Neuronal stem cell (in vitro differentiated cells): ENCODE measurements around the gene PAK3.

Source experiments
- DNase-seq: peaks from one replicate; pipeline ENCODE4 v3.0.0-alpha.2; 2013; ENCODE audit warnings: low spot score
- H2AFZ ChIP-seq: one replicate; pipeline ENCODE4 v1.6.1; 2013; ENCODE audit warnings: mild to moderate bottlenecking, low read length, inconsistent platforms
- H2AK5ac ChIP-seq: 2 replicates; pipeline ENCODE4 v1.6.1; 2013; ENCODE audit warnings: low read depth, mild to moderate bottlenecking, inconsistent platforms, low read length, moderate library complexity, mixed read lengths
- H2BK120ac ChIP-seq: 2 replicates; pipeline ENCODE4 v1.6.1; 2013; ENCODE audit warnings: low read depth, mild to moderate bottlenecking, inconsistent platforms, low read length, moderate library complexity, mixed read lengths
- H2BK12ac ChIP-seq: one replicate; pipeline ENCODE4 v1.6.1; 2013; ENCODE audit warnings: low read length, inconsistent platforms
- H2BK15ac ChIP-seq: 2 replicates; pipeline ENCODE4 v1.6.1; 2013; ENCODE audit warnings: mild to moderate bottlenecking, low read length, inconsistent platforms, mixed read lengths
- H2BK5ac ChIP-seq: one replicate; pipeline ENCODE4 v1.6.1; 2013; ENCODE audit warnings: inconsistent platforms, mild to moderate bottlenecking, low read length, moderate library complexity
- H3K14ac ChIP-seq: one replicate; pipeline ENCODE4 v1.6.1; 2013; ENCODE audit warnings: low read length, inconsistent platforms
- H3K18ac ChIP-seq: 2 replicates; pipeline ENCODE4 v1.6.1; 2013; ENCODE audit warnings: low read length, inconsistent platforms
- H3K23ac ChIP-seq: 2 replicates; pipeline ENCODE4 v1.6.1; 2013; ENCODE audit warnings: low read depth, mild to moderate bottlenecking, mixed read lengths, low read length, inconsistent platforms; ENCODE audit not compliant: poor library complexity
- H3K27ac ChIP-seq: replicated peaks from 3 replicates; pipeline ENCODE4 v1.5.1; 2013; ENCODE audit warnings: low read length, inconsistent platforms
- H3K27me3 ChIP-seq, 3 experiments: 2 replicates each; pipeline ENCODE4 v1.6.1; 2013; ENCODE audit warnings: low read length in 3 of 3, mild to moderate bottlenecking in 2 of 3, inconsistent platforms in 1 of 3, low read depth in 1 of 3, mixed read lengths in 1 of 3, moderate library complexity in 1 of 3; ENCODE audit not compliant: control insufficient read depth in 3 of 3, insufficient read depth in 3 of 3
- H3K36me3 ChIP-seq, 2 donors: replicated peaks in 1 of 2; 2 replicates each; pipeline ENCODE4 v1.6.1; 2013; ENCODE audit warnings: low read length in 2 of 2; ENCODE audit not compliant: control insufficient read depth in 2 of 2, insufficient read depth in 2 of 2
- H3K4ac ChIP-seq: 2 replicates; pipeline ENCODE4 v1.6.1; 2013; ENCODE audit warnings: inconsistent platforms, mild to moderate bottlenecking, low read length, moderate library complexity
- H3K4me1 ChIP-seq, 2 donors: 1 replicate in 1 of 2; 2 replicates in 1 of 2; pipeline ENCODE4 v1.6.1; 2013; ENCODE audit warnings: low read length in 2 of 2, low read depth in 1 of 2; ENCODE audit not compliant: control insufficient read depth in 2 of 2, insufficient read depth in 1 of 2
- H3K4me2 ChIP-seq: one replicate; pipeline ENCODE4 v1.6.1; 2013; ENCODE audit warnings: mild to moderate bottlenecking, low read length, inconsistent platforms; ENCODE audit not compliant: insufficient read depth, poor library complexity, severe bottlenecking
- H3K4me3 ChIP-seq, 2 donors: 2 replicates each; pipeline ENCODE4 v1.5.1; 2013; ENCODE audit warnings: low read length in 2 of 2, mild to moderate bottlenecking in 2 of 2, inconsistent platforms in 1 of 2, moderate library complexity in 1 of 2
- H3K79me1 ChIP-seq: one replicate; pipeline ENCODE4 v1.6.1; 2013; ENCODE audit warnings: low read depth, mild to moderate bottlenecking, inconsistent platforms, low read length, moderate library complexity
- H3K9ac ChIP-seq: one replicate; pipeline ENCODE4 v1.6.1; 2013; ENCODE audit warnings: mild to moderate bottlenecking, low read depth, low read length, inconsistent platforms; ENCODE audit not compliant: poor library complexity
- H3K9me3 ChIP-seq, 2 donors: replicated peaks in 1 of 2; 2 replicates each; pipeline versions ENCODE3 to v1.6.1; 2013; ENCODE audit warnings: low read length in 2 of 2, mild to moderate bottlenecking in 2 of 2, inconsistent platforms in 1 of 2, low read depth in 1 of 2, mixed read lengths in 1 of 2, moderate library complexity in 1 of 2; ENCODE audit not compliant: control insufficient read depth in 2 of 2, insufficient read depth in 1 of 2
- H4K8ac ChIP-seq: one replicate; pipeline ENCODE4 v1.6.1; 2013; ENCODE audit warnings: low read depth, mild to moderate bottlenecking, inconsistent platforms, low read length, moderate library complexity
- H4K91ac ChIP-seq: one replicate; pipeline ENCODE4 v1.6.1; 2013; ENCODE audit warnings: low read length, low read depth, mild to moderate bottlenecking, inconsistent platforms; ENCODE audit not compliant: poor library complexity
- WGBS, 2 donors: extraction: QIAGEN DNeasy Blood & Tissue Kit; methylation state at CpG; one replicate each; pipeline ENCODE4 v1.1.7; 2013; ENCODE audit warnings: missing lambda C conversion rate in 2 of 2, mixed read lengths in 1 of 2; ENCODE audit not compliant: insufficient read length in 2 of 2, insufficient replicate concordance in 1 of 2; ENCODE audit errors: extremely low coverage in 2 of 2; 5-methylcytosine and 5-hydroxymethylcytosine counted together

PAK3 gene

DNA sequence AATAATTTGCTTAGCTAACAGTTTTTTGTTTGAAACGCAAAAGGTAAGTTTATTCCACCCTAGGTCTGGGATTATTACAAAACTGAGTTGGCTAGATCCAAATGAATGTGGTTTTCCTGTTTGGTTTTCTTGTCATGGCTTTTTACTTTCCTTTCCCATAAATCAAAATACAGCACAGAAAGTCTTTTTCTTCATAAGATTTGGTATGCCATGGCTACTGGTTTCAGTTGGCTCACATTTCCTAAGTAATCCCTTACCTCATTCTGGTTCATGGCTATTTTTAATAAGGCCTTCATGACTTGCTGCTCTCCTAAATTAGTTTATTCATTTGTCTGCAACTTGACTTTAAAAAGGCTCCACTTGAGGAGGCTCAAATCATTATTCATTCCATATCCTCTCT, 12.9 kb upstream of the PAK3 start:
- Histone ChIP-seq H3K36me3 (no peaks in the 10 kb centered on the region), H4K8ac (no peak overlapping the region), H3K4ac (no peak overlapping the region), H2BK15ac (no peak overlapping the region), H3K79me1 (no peaks in the 10 kb centered on the region), H2BK12ac (no peak overlapping the region), H2AFZ (no peak overlapping the region), H3K27ac (no peak overlapping the region), H3K4me2 (no peak overlapping the region), H3K9ac (no peak overlapping the region), H3K14ac (no peak overlapping the region), H3K4me3 (no peak overlapping the region), H3K9me3 (no peaks in the 10 kb centered on the region), H3K18ac (no peak overlapping the region), H4K91ac (no peak overlapping the region), H2AK5ac (no peak overlapping the region), H3K4me1 (peaks cover 0 to 4% of the 10 kb centered on the region in 2 donors), H3K23ac (no peak overlapping the region), H2BK5ac (no peak overlapping the region), H2BK120ac (no peak overlapping the region), H3K27me3 (peaks cover 0 to 3% (median 0%) of the 10 kb centered on the region in 3 experiments)
- WGBS, 2 donors, result no CpG with 5 or more reads among the region's 1 CpG
- no peak for DNase-seq

DNA sequence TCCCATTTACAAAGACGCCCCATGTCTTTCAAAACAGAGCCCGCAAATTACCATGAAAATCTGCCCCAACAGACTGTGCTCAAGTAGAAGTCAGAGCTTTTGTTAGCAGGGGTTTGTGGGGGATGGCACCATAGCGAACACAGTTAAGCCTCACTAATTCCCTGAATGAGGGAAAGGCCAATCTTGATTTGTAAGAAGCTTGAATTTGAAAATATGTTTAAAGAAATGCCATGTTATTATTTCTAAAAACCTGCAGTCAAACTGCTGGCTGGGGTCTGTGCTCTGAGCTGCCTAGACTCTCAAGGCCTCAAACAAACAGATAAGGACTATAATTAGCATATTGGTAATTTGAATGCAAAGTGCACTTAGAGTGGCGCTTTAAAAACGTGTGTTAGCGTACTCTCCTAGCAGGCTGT, 9.4 kb upstream of the PAK3 start:
- peak; percentile 11 for DNase-seq
- peaks cover 0 to 14% (median 0%) of the 10 kb centered on the region in 3 experiments for H3K27me3 ChIP-seq
- peak overlapping the region; percentile 11 for H3K4me2 ChIP-seq
- H3K4ac ChIP-seq, result no peak overlapping the region
- H3K14ac ChIP-seq, result no peak overlapping the region
- H3K23ac ChIP-seq, result no peak overlapping the region
- no peaks in the 10 kb centered on the region for H3K79me1 ChIP-seq
- H3K27ac ChIP-seq, result peak overlapping the region; percentile 43
- H2BK15ac ChIP-seq, result no peak overlapping the region
- H2BK120ac ChIP-seq, result no peak overlapping the region
- no peak overlapping the region for H2BK12ac ChIP-seq
- H2AFZ ChIP-seq, result no peak overlapping the region
- peaks cover 0 to 4% of the 10 kb centered on the region in 2 donors for H3K4me1 ChIP-seq
- H3K4me3 ChIP-seq, result no peak overlapping the region
- no peak overlapping the region for H2AK5ac ChIP-seq
- H3K9me3 ChIP-seq, result no peaks in the 10 kb centered on the region
- H3K36me3 ChIP-seq, result no peaks in the 10 kb centered on the region
- no peak overlapping the region for H2BK5ac ChIP-seq
- H4K91ac ChIP-seq, result no peak overlapping the region
- no peak overlapping the region for H4K8ac ChIP-seq
- no CpG with 5 or more reads among the region's 6 CpGs for WGBS, 2 donors
- no peak overlapping the region for H3K9ac ChIP-seq
- no peak overlapping the region for H3K18ac ChIP-seq

DNA sequence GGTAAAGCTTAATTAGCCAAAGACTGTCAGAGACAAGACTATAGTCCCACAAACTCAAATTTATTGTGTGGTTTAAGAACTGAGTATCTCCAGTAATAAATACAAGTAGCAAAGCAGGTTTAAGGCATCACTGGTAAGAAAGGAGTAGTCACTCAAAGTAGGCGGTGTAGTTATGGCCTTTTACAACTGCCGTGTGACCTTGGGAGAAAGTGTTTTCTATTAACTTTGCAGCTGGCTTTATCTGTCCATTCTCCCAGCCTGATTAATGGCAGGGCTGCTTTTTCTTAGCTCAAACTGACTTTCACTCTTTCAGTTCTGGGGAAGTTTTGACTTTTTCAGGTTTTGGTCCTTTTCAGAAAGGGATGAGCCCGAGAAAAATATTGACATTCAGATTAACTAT, 7.4 kb upstream of the PAK3 start:
- Histone ChIP-seq H3K36me3 (no peaks in the 10 kb centered on the region), H2AK5ac (no peak overlapping the region), H3K4me3 (no peak overlapping the region), H3K27ac (no peak overlapping the region), H3K4ac (no peak overlapping the region), H2AFZ (no peak overlapping the region), H2BK120ac (no peak overlapping the region), H3K79me1 (no peaks in the 10 kb centered on the region), H2BK12ac (no peak overlapping the region), H2BK5ac (no peak overlapping the region), H3K4me1 (peaks cover 0 to 4% of the 10 kb centered on the region in 2 donors), H2BK15ac (no peak overlapping the region), H4K91ac (no peak overlapping the region), H3K9me3 (peaks cover 0 to 1% of the 10 kb centered on the region in 2 donors), H3K18ac (no peak overlapping the region), H3K23ac (no peak overlapping the region), H3K14ac (no peak overlapping the region), H3K4me2 (no peak overlapping the region), H4K8ac (no peak overlapping the region), H3K27me3 (peaks cover 0 to 15% (median 0%) of the 10 kb centered on the region in 3 experiments), H3K9ac (no peak overlapping the region)
- no CpG with 5 or more reads among the region's 3 CpGs for WGBS, 2 donors
- DNase-seq, result no peak

DNA sequence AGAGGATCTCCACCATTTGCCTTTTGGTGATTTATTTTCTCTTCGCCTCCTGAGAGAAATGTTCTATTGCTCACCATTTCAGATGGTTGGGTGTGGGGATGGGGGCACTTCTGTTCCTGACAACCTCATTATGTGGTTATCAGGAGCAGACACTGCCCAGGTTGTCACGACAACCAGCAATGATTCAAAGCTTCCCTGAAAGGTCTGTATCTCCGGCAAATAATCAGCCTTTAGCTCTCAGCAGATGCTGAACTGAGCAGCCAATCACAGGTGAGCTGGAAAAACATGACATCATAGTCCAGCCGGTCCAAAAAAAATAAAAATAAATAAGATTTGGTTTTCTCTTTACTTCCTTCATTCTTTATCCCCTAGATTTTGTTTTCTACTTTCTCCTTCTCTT, 5.5 kb upstream of the PAK3 start:
- no peak overlapping the region for H2BK5ac ChIP-seq
- H3K27ac ChIP-seq, result no peak overlapping the region
- H3K9me3 ChIP-seq, result peaks cover 0 to 1% of the 10 kb centered on the region in 2 donors
- no peak overlapping the region for H3K4ac ChIP-seq
- no peak overlapping the region for H3K4me3 ChIP-seq
- H3K23ac ChIP-seq, result no peak overlapping the region
- no peak for DNase-seq
- H2BK120ac ChIP-seq, result no peak overlapping the region
- no peak overlapping the region for H2AFZ ChIP-seq
- WGBS, 2 donors, result no CpG with 5 or more reads among the region's 4 CpGs
- no peaks in the 10 kb centered on the region for H3K36me3 ChIP-seq
- H2AK5ac ChIP-seq, result no peak overlapping the region
- H3K4me1 ChIP-seq, result peaks cover 0 to 3% of the 10 kb centered on the region in 2 donors
- H4K91ac ChIP-seq, result no peak overlapping the region
- no peak overlapping the region for H2BK15ac ChIP-seq
- no peak overlapping the region for H2BK12ac ChIP-seq
- no peak overlapping the region for H3K4me2 ChIP-seq
- no peaks in the 10 kb centered on the region for H3K79me1 ChIP-seq
- H3K18ac ChIP-seq, result no peak overlapping the region
- no peak overlapping the region for H3K14ac ChIP-seq
- H4K8ac ChIP-seq, result no peak overlapping the region
- peaks cover 0 to 15% (median 0%) of the 10 kb centered on the region in 3 experiments for H3K27me3 ChIP-seq
- no peak overlapping the region for H3K9ac ChIP-seq
